K562 (cell line): ENCODE data around the gene CD207. TPM values are rescaled to one million over a fixed set of nuclear protein-coding genes. Genes with fewer than 3 reads are reported as not detected.

Experiments
- ATAC-seq: fragments of 200-7000 bp; cut with Tn5 transposase; 3 replicates; pipeline ENCODE4 v1.9.1; 2020; ENCODE audit warnings: moderate library complexity
- BruUV-seq: library from RNA; stranded (reverse); fragments of 400-500 nt; replicated peaks from 2 replicates; lab custom pipeline; 2021; lab: Mats Ljungman, UMichigan
- CTCF ChIA-PET: fragments of 300-600 bp; formaldehyde crosslinking; extraction: SDS; loops from one replicate; lab custom pipeline; 2021; ENCODE audit warnings: low intra/inter-chr PET ratio; lab: Yijun Ruan, JAX
- POLR2A ChIA-PET: fragments of 300-600, 350-650 bp; sonication (Branson Sonifier 250); formaldehyde crosslinking; extraction: SDS; loops from one replicate; lab custom pipeline; 2021; ENCODE audit warnings: antibody characterized with exemption, inconsistent platforms; lab: Yijun Ruan, JAX
- DNase-seq, 4 experiments: peaks; one replicate each; pipeline versions ENCODE4 v3.0.0 to v3.0.0-alpha.2; 2011 to 2018; ENCODE audit warnings: low spot score in 3 of 4, mixed read lengths in 3 of 4; ENCODE audit errors: extremely low read depth in 1 of 4
- FAIRE-seq: peaks from 2 replicates; lab custom pipeline; 2011; peaks lifted over from hg19 to GRCh38; lab: Jason Lieb, UNC
- H2AFZ ChIP-seq: 2 replicates; pipeline ENCODE4 v1.6.0; 2011; ENCODE audit warnings: low read depth, low read length, control low read depth, inconsistent platforms
- H3K27ac ChIP-seq: fragments of 200-600 bp; 3 replicates; pipeline ENCODE4 v1.8.0; 2011; ENCODE audit warnings: low read depth, mild to moderate bottlenecking, control low read depth, inconsistent platforms, low read length, moderate library complexity, mixed read lengths; ENCODE audit errors: extremely low read depth
- H3K27me3 ChIP-seq, 2 experiments: fragments of 300-600 bp in 1 of 2; 2 replicates in 1 of 2; 3 replicates in 1 of 2; pipeline versions ENCODE4 v1.6.0 to v1.8.0; 2011; ENCODE audit warnings: inconsistent platforms in 2 of 2, low read length in 2 of 2, mild to moderate bottlenecking in 1 of 2, mixed read lengths in 1 of 2, moderate library complexity in 1 of 2; ENCODE audit not compliant: control insufficient read depth in 2 of 2, insufficient read depth in 2 of 2
- H3K36me3 ChIP-seq: fragments of 300-600 bp; 3 replicates; pipeline ENCODE4 v1.8.0; 2011; ENCODE audit warnings: mild to moderate bottlenecking, low read length, inconsistent platforms; ENCODE audit not compliant: control insufficient read depth, insufficient read depth
- H3K4me1 ChIP-seq, 2 experiments: fragments of 200-600 bp in 1 of 2; replicated peaks in 1 of 2; 2 replicates in 1 of 2; 3 replicates in 1 of 2; pipeline versions ENCODE4 v1.5.1 to v1.8.0; 2011; ENCODE audit warnings: inconsistent platforms in 2 of 2, low read length in 2 of 2, mild to moderate bottlenecking in 1 of 2, mixed read lengths in 1 of 2, moderate library complexity in 1 of 2; ENCODE audit not compliant: control insufficient read depth in 2 of 2, insufficient read depth in 2 of 2
- H3K4me2 ChIP-seq: 2 replicates; pipeline ENCODE4 v1.6.1; 2011; ENCODE audit warnings: low read length, control low read depth, inconsistent platforms, mixed read lengths; ENCODE audit not compliant: insufficient read depth
- H3K4me3 ChIP-seq: fragments of 200-600 bp; sonication (generic), shearing (Covaris generic); 2 replicates; pipeline ENCODE4 v1.5.1; 2016; ENCODE audit warnings: control low read depth, inconsistent platforms
- H3K79me2 ChIP-seq: fragments of 200-600 bp; 3 replicates; pipeline ENCODE4 v1.8.0; 2011; ENCODE audit warnings: low read length, inconsistent platforms; ENCODE audit not compliant: control insufficient read depth, insufficient read depth
- H3K9ac ChIP-seq, 2 experiments: 2 replicates each; pipeline versions ENCODE4 v1.6.0 to v1.6.1; 2011; ENCODE audit warnings: low read depth in 2 of 2, low read length in 2 of 2, control low read depth in 1 of 2, inconsistent platforms in 1 of 2, mild to moderate bottlenecking in 1 of 2, mixed read lengths in 1 of 2; ENCODE audit not compliant: insufficient read depth in 1 of 2
- H3K9me1 ChIP-seq: one replicate; pipeline ENCODE4 v1.6.0; 2011; ENCODE audit warnings: inconsistent platforms, mild to moderate bottlenecking, low read length, moderate library complexity; ENCODE audit not compliant: control insufficient read depth, insufficient read depth
- H3K9me3 ChIP-seq: replicated peaks from 2 replicates; pipeline ENCODE4 v1.5.1; 2011; ENCODE audit warnings: low read depth, low read length, inconsistent platforms; ENCODE audit not compliant: control insufficient read depth, insufficient read depth
- H4K20me1 ChIP-seq: replicated peaks from 2 replicates; pipeline ENCODE4 v1.6.1; 2011; ENCODE audit warnings: low read length, inconsistent platforms, mixed read lengths; ENCODE audit not compliant: control insufficient read depth, insufficient read depth
- ELF1 ChIP-seq: fragments of 200-800 bp; sonication (Bioruptor generic); IDR thresholded peaks from 2 replicates; pipeline ENCODE4 v1.6.1; 2016; ENCODE audit warnings: missing genetic modification characterization, missing compliant biosample characterization
- KLF10 ChIP-seq: fragments of 250-450 bp; sonication (Bioruptor Pico); IDR thresholded peaks from 2 replicates; pipeline ENCODE4 v1.6.1; 2021; ENCODE audit warnings: matching md5 sums
- NFIC ChIP-seq: fragments of 450-650 bp; IDR thresholded peaks from 2 replicates; pipeline ENCODE4 v1.6.1; 2017; ENCODE audit warnings: mild to moderate bottlenecking, inconsistent platforms
- RFX5 ChIP-seq: IDR thresholded peaks from 2 replicates; pipeline ENCODE4 v1.6.1; 2011; ENCODE audit warnings: low read depth, mild to moderate bottlenecking, improper control_type of control experiment, low read length
- SRSF7 ChIP-seq: fragments of 200-400 bp; formaldehyde crosslinking; optimal IDR thresholded peaks from 2 replicates; pipeline ENCODE3; 2017; ENCODE audit warnings: mild to moderate bottlenecking, low read depth, low read length
- ZNF311 ChIP-seq: fragments of 250-450 bp; sonication (Bioruptor Pico); IDR thresholded peaks from 2 replicates; pipeline ENCODE4 v1.4.0; 2020; ENCODE audit warnings: mild to moderate bottlenecking, moderate library complexity
- WGBS: fragments of 100-300 bp; shearing (Covaris generic); methylation state at CpG from one replicate; pipeline ENCODE4 v1.1.6; 2016; ENCODE audit warnings: low coverage, mixed read lengths; ENCODE audit not compliant: insufficient coverage; ENCODE audit errors: missing lambda C conversion rate; 5-methylcytosine and 5-hydroxymethylcytosine counted together
- in situ Hi-C: fragments of 300-500 bp; cut with MboI; formaldehyde crosslinking; loops from 4 replicates; pipeline ENCODE4 v1.15.0; 2018; ENCODE audit warnings: inconsistent platforms, mixed read lengths
- intact Hi-C: fragments of 100-400 bp; cut with micrococcal nuclease; formaldehyde crosslinking; loops from 2 replicates; pipeline ENCODE4 v1.14.2; 2022
- polyA plus RNA-seq, 8 experiments: library from polyadenylated mRNA; depleted of rRNA in 4 of 8; stranded (reverse) in 5 of 8; unstranded in 3 of 8; fragments of >200 nt; fragmentation: Nextera tagmentation in 2 of 8; fragmentation: Illumina TruSeq in 1 of 8; extraction: Ambion mirVana in 2 of 8; extraction: Trizol in 1 of 8; gene quantifications; 2 replicates each; pipeline versions ENCODE4 v1.2.1 to v1.2.3, GENCODE V29; 2011 to 2014; ENCODE audit warnings: inconsistent platforms in 1 of 8, missing spikeins in 1 of 8
- total RNA-seq, 7 experiments: library from RNA; depleted of rRNA in 6 of 7; stranded (reverse); fragments of >200 nt in 6 of 7; fragmentation: Illumina TruSeq in 2 of 7; extraction: Trizol in 2 of 7; gene quantifications; 2 replicates each; pipeline versions ENCODE4 v1.2.1 to v1.2.3, GENCODE V29; 2011 to 2021; ENCODE audit warnings: low replicate concordance in 1 of 7
- TF ChIP-seq, protein P1 (sequence below): fragments of 250-450 bp; sonication (Bioruptor Pico); IDR thresholded peaks from 2 replicates; pipeline ENCODE4 v1.4.0; 2020; ENCODE audit warnings: mild to moderate bottlenecking
- TF ChIP-seq, protein P2 (sequence below): sonication (generic); formaldehyde crosslinking; IDR thresholded peaks from 2 replicates; pipeline ENCODE4 v1.8.1; 2022; ENCODE audit warnings: missing genetic modification reagents
- TF ChIP-seq, protein P3 (sequence below): fragments of 450-650 bp; formaldehyde crosslinking; IDR thresholded peaks from 2 replicates; pipeline ENCODE4 v1.4.0; 2020; ENCODE audit warnings: mild to moderate bottlenecking, mixed read lengths

Gene CD207
- total and polyA plus RNA-seq, 9 of the 15 experiments (the other 6 are each of a cell fraction or from before 2014, with no cell fraction given): not detected

DNA sequence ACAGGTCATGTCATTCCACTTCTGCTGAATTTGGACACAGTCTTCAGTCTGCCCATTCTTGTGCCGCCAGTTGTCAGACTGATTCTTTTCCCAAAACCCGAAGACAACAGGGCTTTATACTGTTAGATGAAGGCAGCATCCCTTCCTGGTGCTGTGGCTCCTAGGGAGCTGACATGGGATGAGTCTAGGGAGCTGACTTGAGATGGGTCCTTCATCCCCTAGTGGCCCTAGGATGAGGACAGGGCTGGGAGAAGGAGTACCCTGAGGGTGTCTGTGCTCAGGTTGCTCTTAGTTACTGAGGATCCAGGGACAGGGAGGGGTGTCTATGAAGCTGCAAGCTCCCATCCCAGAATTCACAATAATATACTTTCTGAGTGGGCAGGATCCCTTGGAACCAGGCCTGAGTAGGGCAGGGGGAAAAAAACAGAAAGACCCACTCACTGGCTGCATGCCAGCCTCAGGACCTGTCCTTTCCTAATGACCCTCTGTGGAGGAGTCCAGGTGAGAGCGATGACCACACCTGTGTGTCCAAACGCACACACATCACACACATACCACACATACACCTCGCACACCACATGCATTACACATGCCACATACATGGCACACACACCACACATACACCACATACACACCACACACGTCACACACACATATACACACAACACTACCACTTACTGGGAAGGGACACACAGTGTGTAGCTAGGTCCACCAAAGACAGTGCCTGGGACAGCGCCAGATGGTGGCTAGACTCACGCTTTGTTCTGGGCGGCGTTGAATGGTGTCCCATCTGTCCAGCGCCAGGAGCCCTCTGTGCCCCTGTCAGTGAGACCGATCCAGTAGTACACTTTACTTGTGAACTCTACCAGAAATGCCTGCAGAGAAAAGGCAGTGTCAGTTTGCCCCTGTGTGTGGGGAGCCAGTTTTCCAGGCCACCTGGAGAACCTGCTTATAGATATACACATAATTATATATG lies 26.3 kb downstream of the CD207 start:
- H3K9me1 ChIP-seq: no peaks in the 10 kb centered on the region
- H4K20me1 ChIP-seq: 0 out of 2 replicates have a peak, but pooled peaks cover 3% of the 10 kb centered on the region
- no peaks in the 10 kb centered on the region for H3K4me1 ChIP-seq
- intact Hi-C loops (no loop called here), in situ Hi-C loops (no loop called here)
- no peaks in the 10 kb centered on the region for H3K79me2 ChIP-seq
- 4% methylated on average over 12 of the region's 12 CpGs for WGBS
- no peaks in the 10 kb centered on the region for H3K36me3 ChIP-seq
- CTCF ChIA-PET: interaction anchor here (0.7 kb wide), 1 partner anchor 291 kb away, joined by 3 read pairs; no protein-coding TSS in a partner anchor
- FAIRE-seq (no peak), ATAC-seq (peak; percentile 41; the same call in 2 of the 3 replicates), DNase-seq (no peak)
- H3K9ac ChIP-seq: peak overlapping the region in 1 of 2 experiments; percentile 78; a peak in 2 of 4 replicates
- H3K9me3 ChIP-seq: no peaks in the 10 kb centered on the region
- no peak overlapping the region for H3K4me3 ChIP-seq
- TF ChIP-seq ZNF311 (CRISPR knock-in tag): no peak
- TF ChIP-seq NFIC: peak; percentile 18; the same call in 1 of the 2 replicates
- H3K27ac ChIP-seq: no peak overlapping the region
- no peak overlapping the region for H3K4me2 ChIP-seq
- no peak overlapping the region for H2AFZ ChIP-seq
- POLR2A ChIA-PET: interaction anchor here (0.6 kb wide), 1 partner anchor 41 kb away, joined by 3 read pairs; the partner anchor contains the start of gene ADD2
- no TSS peak for BruUV-seq
- peaks cover 24 to 50% of the 10 kb centered on the region in 2 experiments for H3K27me3 ChIP-seq

DNA sequence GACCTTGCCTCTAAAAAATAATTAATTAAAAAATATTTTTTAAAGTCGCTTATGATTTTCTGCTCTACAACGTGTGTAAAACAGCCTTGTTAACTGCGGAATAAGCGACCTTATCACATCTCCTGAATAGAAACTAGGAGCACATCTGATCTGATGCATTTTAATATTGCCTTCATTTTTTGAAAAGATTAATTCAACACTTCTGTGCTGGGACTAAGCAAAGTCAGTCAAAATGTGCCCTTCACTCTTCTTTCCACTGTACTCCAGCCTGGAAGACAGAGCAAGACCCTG lies 27.8 kb downstream of the CD207 start:
- in situ Hi-C loops: no loop called here
- Histone ChIP-seq H3K27ac (no peak overlapping the region), H3K4me1 (no peaks in the 10 kb centered on the region), H4K20me1 (0 out of 2 replicates have a peak, but pooled peaks cover 3% of the 10 kb centered on the region), H3K36me3 (no peaks in the 10 kb centered on the region), H2AFZ (no peak overlapping the region), H3K79me2 (no peaks in the 10 kb centered on the region), H3K9me3 (no peaks in the 10 kb centered on the region), H3K4me3 (no peak overlapping the region), H3K4me2 (no peak overlapping the region), H3K9me1 (no peaks in the 10 kb centered on the region), H3K9ac (no peak overlapping the region), H3K27me3 (peaks cover 24 to 42% of the 10 kb centered on the region in 2 experiments)
- ChIA-PET CTCF (no interaction called here), POLR2A (no interaction called here)
- FAIRE-seq (no peak), DNase-seq (no peak), ATAC-seq (no peak)
- no TSS peak for BruUV-seq
- 4% methylated on average over 4 of the region's 4 CpGs for whole genome bisulfite sequencing
- intact Hi-C loops: no loop called here
- no peak for TF ChIP-seq RFX5
- TF ChIP-seq, protein P1, sequence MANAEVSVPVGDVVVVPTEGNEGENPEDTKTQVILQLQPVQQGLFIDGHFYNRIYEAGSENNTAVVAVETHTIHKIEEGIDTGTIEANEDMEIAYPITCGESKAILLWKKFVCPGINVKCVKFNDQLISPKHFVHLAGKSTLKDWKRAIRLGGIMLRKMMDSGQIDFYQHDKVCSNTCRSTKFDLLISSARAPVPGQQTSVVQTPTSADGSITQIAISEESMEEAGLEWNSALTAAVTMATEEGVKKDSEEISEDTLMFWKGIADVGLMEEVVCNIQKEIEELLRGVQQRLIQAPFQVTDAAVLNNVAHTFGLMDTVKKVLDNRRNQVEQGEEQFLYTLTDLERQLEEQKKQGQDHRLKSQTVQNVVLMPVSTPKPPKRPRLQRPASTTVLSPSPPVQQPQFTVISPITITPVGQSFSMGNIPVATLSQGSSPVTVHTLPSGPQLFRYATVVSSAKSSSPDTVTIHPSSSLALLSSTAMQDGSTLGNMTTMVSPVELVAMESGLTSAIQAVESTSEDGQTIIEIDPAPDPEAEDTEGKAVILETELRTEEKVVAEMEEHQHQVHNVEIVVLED (CRISPR knock-in tag): no peak
- TF ChIP-seq ELF1 (tag): no peak
- TF ChIP-seq, protein P2, sequence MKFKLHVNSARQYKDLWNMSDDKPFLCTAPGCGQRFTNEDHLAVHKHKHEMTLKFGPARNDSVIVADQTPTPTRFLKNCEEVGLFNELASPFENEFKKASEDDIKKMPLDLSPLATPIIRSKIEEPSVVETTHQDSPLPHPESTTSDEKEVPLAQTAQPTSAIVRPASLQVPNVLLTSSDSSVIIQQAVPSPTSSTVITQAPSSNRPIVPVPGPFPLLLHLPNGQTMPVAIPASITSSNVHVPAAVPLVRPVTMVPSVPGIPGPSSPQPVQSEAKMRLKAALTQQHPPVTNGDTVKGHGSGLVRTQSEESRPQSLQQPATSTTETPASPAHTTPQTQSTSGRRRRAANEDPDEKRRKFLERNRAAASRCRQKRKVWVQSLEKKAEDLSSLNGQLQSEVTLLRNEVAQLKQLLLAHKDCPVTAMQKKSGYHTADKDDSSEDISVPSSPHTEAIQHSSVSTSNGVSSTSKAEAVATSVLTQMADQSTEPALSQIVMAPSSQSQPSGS (CRISPR knock-in tag): no peak
- no peak for TF ChIP-seq KLF10 (CRISPR knock-in tag)
- TF ChIP-seq, protein P3, sequence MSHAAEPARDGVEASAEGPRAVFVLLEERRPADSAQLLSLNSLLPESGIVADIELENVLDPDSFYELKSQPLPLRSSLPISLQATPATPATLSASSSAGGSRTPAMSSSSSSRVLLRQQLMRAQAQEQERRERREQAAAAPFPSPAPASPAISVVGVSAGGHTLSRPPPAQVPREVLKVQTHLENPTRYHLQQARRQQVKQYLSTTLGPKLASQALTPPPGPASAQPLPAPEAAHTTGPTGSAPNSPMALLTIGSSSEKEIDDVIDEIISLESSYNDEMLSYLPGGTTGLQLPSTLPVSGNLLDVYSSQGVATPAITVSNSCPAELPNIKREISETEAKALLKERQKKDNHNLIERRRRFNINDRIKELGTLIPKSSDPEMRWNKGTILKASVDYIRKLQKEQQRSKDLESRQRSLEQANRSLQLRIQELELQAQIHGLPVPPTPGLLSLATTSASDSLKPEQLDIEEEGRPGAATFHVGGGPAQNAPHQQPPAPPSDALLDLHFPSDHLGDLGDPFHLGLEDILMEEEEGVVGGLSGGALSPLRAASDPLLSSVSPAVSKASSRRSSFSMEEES (CRISPR knock-in tag): no peak
- TF ChIP-seq SRSF7: no peak
